Thoracic aorta (tissue), 2 donors: ENCODE data around the gene EMC10. TPM values are rescaled to one million over a fixed set of nuclear protein-coding genes. Genes with fewer than 3 reads are reported as not detected.
A peak's percentile ranks its signal among the peaks of the same experiment; 100 is the strongest.

Source experiments
- ATAC-seq: fragments of 150-250 bp; one replicate; pipeline ENCODE4 v1.8.0; 2017; ENCODE audit warnings: low read depth; ENCODE audit not compliant: insufficient number of reproducible peaks, low FRiP score
- DNase-seq: peaks from one replicate; pipeline ENCODE4 v3.0.0-alpha.2; 2020; ENCODE audit warnings: low spot score
- H3K27ac ChIP-seq, 2 donors: fragments of 200-600 bp; sonication (generic); 1 replicate in 1 of 2; 2 replicates in 1 of 2; pipeline ENCODE4 v1.5.1; 2016; ENCODE audit warnings: mild to moderate bottlenecking in 2 of 2, moderate library complexity in 2 of 2
- H3K27me3 ChIP-seq: fragments of 200-600 bp; sonication (generic); replicated peaks from 2 replicates; pipeline ENCODE4 v1.6.0; 2016; ENCODE audit warnings: mild to moderate bottlenecking; ENCODE audit not compliant: insufficient read depth
- H3K36me3 ChIP-seq: fragments of 200-600 bp; sonication (generic); one replicate; pipeline ENCODE4 v1.5.1; 2016
- H3K4me1 ChIP-seq, 2 donors: fragments of 200-600 bp; sonication (generic); 1 replicate in 1 of 2; 2 replicates in 1 of 2; pipeline versions ENCODE4 v1.5.1 to v1.6.0; 2016; ENCODE audit warnings: low read depth in 2 of 2, mild to moderate bottlenecking in 1 of 2; ENCODE audit not compliant: control insufficient read depth in 1 of 2
- H3K4me3 ChIP-seq: fragments of 200-600 bp; sonication (generic); 2 replicates; pipeline ENCODE4 v1.5.1; 2016; ENCODE audit warnings: mild to moderate bottlenecking
- H3K9me3 ChIP-seq: fragments of 200-600 bp; sonication (generic); 2 replicates; pipeline ENCODE4 v1.5.1; 2016
- CTCF ChIP-seq: fragments of 200-600 bp; sonication (generic); IDR thresholded peaks from one replicate; pipeline ENCODE4 v1.5.1; 2019; ENCODE audit warnings: antibody characterized with exemption
- total RNA-seq, 2 donors: library from RNA; depleted of rRNA; stranded (reverse); fragments of >200 nt; gene quantifications; one replicate each; pipeline versions ENCODE4 v1.1.0 to v1.2.3, GENCODE V29; 2016

Gene EMC10
- total RNA-seq, 2 donors from 2014 or later: 85.6 to 139 TPM

GRCh38 chr19:50534478-50534877 lies 58.2 kb downstream of the EMC10 start:
- DNase-seq (no peak), ATAC-seq (no peak)
- H3K9me3 ChIP-seq: peaks cover 13% of the 10 kb centered on the region
- H3K27ac ChIP-seq: no peak overlapping the region
- no peak for TF ChIP-seq CTCF
- no peaks in the 10 kb centered on the region for H3K4me1 ChIP-seq
- H3K27me3 ChIP-seq: no peaks in the 10 kb centered on the region
- no peaks in the 10 kb centered on the region for H3K36me3 ChIP-seq
- no peak overlapping the region for H3K4me3 ChIP-seq

GRCh38 chr19:50535672-50536187 lies 59.4 kb downstream of the EMC10 start:
- no peak for ATAC-seq
- Histone ChIP-seq H3K36me3 (no peaks in the 10 kb centered on the region), H3K27ac (no peak overlapping the region), H3K4me1 (no peaks in the 10 kb centered on the region), H3K27me3 (no peaks in the 10 kb centered on the region), H3K9me3 (peaks cover 13% of the 10 kb centered on the region), H3K4me3 (no peak overlapping the region)
- no peak for DNase-seq
- no peak for TF ChIP-seq CTCF

DNA sequence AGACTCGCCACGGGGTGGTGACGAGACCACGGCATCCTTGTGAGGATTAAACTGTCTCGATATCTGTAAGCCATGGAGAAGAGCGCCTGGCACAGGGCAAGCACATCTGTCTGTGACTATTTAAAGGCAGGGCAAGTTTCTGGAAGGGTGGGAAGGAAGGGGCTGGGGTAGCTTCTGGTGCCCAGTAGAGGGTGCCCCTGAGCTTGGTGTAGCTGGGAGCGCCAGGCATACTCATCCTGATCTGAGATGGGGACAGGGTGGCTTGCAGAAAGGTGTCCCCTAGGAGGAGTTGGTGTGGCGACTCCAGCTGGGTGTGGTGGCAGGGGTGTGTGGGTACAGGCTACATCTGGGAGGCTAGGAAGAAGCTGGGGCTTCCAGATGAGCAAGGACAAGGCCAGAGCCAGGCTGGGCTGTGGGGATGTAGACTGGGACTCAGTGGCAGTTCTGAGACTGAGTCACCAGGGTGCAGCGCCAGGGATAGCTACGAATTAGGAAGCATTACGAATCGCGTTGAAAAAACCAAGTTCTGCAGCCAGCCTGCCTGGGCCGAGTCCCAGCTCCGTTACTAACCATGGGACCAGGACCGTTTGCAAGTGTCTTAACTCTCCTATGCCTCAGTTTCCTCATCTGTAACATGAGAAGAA lies 60.5 kb downstream of the EMC10 start:
- Histone ChIP-seq H3K9me3 (peaks cover 13% of the 10 kb centered on the region), H3K27ac (no peak overlapping the region), H3K4me1 (no peaks in the 10 kb centered on the region), H3K4me3 (no peak overlapping the region), H3K27me3 (no peaks in the 10 kb centered on the region), H3K36me3 (no peaks in the 10 kb centered on the region)
- DNase-seq (no peak), ATAC-seq (no peak)
- TF ChIP-seq CTCF: no peak

DNA sequence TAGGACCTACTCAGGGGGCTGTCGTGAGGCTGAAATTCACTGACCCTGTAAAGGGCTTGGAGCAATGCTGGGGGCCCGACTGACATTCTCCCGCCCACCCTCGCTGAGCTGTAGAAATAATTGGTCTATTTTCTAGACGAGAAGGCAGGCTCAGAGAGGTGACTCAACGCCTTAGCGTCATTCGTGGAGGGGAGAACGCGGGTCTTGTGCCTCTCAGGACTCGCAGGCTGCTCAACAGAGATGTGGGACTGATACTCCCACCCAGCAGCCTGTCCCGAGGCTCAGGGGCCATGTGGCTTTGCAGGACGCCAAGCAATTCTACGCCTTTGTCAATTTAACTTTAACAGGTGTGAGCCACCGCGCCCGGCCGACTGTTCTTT lies 61.0 kb downstream of the EMC10 start:
- no peak for TF ChIP-seq CTCF
- Histone ChIP-seq H3K27ac (no peak overlapping the region), H3K9me3 (peaks cover 11% of the 10 kb centered on the region), H3K36me3 (no peaks in the 10 kb centered on the region), H3K27me3 (no peaks in the 10 kb centered on the region), H3K4me3 (no peak overlapping the region), H3K4me1 (no peaks in the 10 kb centered on the region)
- DNase-seq (no peak), ATAC-seq (no peak)

DNA sequence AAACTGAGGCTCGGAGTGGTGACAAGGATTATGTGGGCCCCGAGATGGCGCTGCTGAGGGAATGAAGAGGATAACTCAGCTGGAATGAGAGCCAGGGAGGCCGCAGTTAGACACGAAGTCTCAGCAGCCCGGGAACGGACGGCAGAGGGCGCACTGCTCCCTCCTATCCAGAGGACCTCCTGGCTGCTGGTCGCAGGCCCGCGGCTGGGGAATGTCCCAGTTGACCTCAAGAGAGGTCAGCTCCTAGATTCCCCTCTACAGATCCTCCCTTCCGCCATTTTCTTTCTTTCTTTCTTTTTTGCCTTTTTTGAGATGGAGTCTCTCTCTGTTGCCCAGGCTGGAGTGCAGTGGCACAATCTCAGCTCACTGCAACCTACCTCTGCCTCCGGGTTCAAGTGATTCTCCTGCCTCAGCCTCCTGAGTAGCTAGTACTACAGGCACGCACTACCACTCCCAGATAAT lies 61.5 kb downstream of the EMC10 start:
- Histone ChIP-seq H3K9me3 (peaks cover 6% of the 10 kb centered on the region), H3K27ac (no peak overlapping the region), H3K4me1 (no peaks in the 10 kb centered on the region), H3K36me3 (no peaks in the 10 kb centered on the region), H3K27me3 (no peaks in the 10 kb centered on the region), H3K4me3 (no peak overlapping the region)
- peak; percentile 27 for TF ChIP-seq CTCF
- no peak for ATAC-seq
- no peak for DNase-seq

Other genes starting within 250 kb of the EMC10 start
- gene KCNC3, start 147.1 kb upstream of the EMC10 start, total RNA-seq: 1 to 10 TPM; 1.3 to 4.2 TPM
- not detected for gene NAPSA, start 110.9 kb upstream of the EMC10 start, total RNA-seq
- gene NR1H2, start 100.0 kb upstream of the EMC10 start, total RNA-seq: 100 to 1,000 TPM; 113 to 138 TPM
- gene POLD1, start 92.2 kb upstream of the EMC10 start, total RNA-seq: 10 to 100 TPM; 12.8 to 39.5 TPM
- not detected for gene SPIB, start 57.6 kb upstream of the EMC10 start, total RNA-seq
- gene MYBPC2, start 43.6 kb upstream of the EMC10 start, total RNA-seq: under 1 TPM in 1 of 2 donors, not detected in 1; 0.14 TPM
- under 1 TPM in 1 of 2 donors, not detected in 1; 0.56 TPM for gene GARIN5A, start 341 bp downstream of the EMC10 start, total RNA-seq
- gene JOSD2, start 34.7 kb downstream of the EMC10 start, total RNA-seq: 10 to 100 TPM; 11.6 to 34.7 TPM
- gene ASPDH, start 37.4 kb downstream of the EMC10 start, total RNA-seq: not detected
- gene LRRC4B, start 91.9 kb downstream of the EMC10 start, total RNA-seq: 10 to 100 TPM in 1 of 2 donors, 1 to 10 TPM in 1; 5.3 to 13.7 TPM
- gene SYT3, start 163.4 kb downstream of the EMC10 start, total RNA-seq: not detected
- not detected for gene C19orf81, start 172.9 kb downstream of the EMC10 start, total RNA-seq
- 1 to 10 TPM in 1 of 2 donors, under 1 TPM in 1; 0.28 to 1.6 TPM for gene SHANK1, start 243.3 kb downstream of the EMC10 start, total RNA-seq
- 10 to 100 TPM; 10.5 to 35.3 TPM for gene CLEC11A, start 246.9 kb downstream of the EMC10 start, total RNA-seq